NCI-H2171 (cell line): Measurements from ENCODE around the gene UNC13C.

Source experiments
- DNase-seq: peaks from one replicate; lab custom pipeline; 2025; lab: John Stamatoyannopoulos, UW

The UNC13C gene

GRCh38 chr15:54482251-54482650 is 504.0 kb downstream of the UNC13C start:
- DNase-seq = no peak

- no peak for DNase-seq
Observed at GRCh38 chr15:54500330-54500729, 522.1 kb downstream of the UNC13C start.

- DNase-seq = no peak
Observed at GRCh38 chr15:54502416-54503075, 524.3 kb downstream of the UNC13C start.

GRCh38 chr15:54504695-54505094 is 526.5 kb downstream of the UNC13C start:
- DNase-seq = no peak

GRCh38 chr15:54506977-54507524 is 528.8 kb downstream of the UNC13C start:
- DNase-seq = no peak

- no peak for DNase-seq
Observed at GRCh38 chr15:54514601-54515000, 536.4 kb downstream of the UNC13C start.

GRCh38 chr15:54515664-54516582 is 537.7 kb downstream of the UNC13C start:
- no peak for DNase-seq

- DNase-seq = no peak
Observed at GRCh38 chr15:54517366-54517765, 539.1 kb downstream of the UNC13C start.

- no peak for DNase-seq
Observed at GRCh38 chr15:54518156-54518882, 540.1 kb downstream of the UNC13C start.

GRCh38 chr15:54519577-54519976 is 541.3 kb downstream of the UNC13C start:
- DNase-seq = no peak

GRCh38 chr15:54520616-54521015 is 542.4 kb downstream of the UNC13C start:
- DNase-seq = no peak

- no peak for DNase-seq
Observed at GRCh38 chr15:54521206-54521605, 543.0 kb downstream of the UNC13C start.

GRCh38 chr15:54528021-54528420 is 549.8 kb downstream of the UNC13C start:
- no peak for DNase-seq

GRCh38 chr15:54540721-54541120 is 562.5 kb downstream of the UNC13C start:
- DNase-seq = no peak

GRCh38 chr15:54547491-54547890 is 569.2 kb downstream of the UNC13C start:
- no peak for DNase-seq

- no peak for DNase-seq
Observed at GRCh38 chr15:54550954-54551353, 572.7 kb downstream of the UNC13C start.

- DNase-seq = no peak
Observed at GRCh38 chr15:54556231-54556630, 578.0 kb downstream of the UNC13C start.

GRCh38 chr15:54559405-54560069 is 581.3 kb downstream of the UNC13C start:
- DNase-seq = no peak

- no peak for DNase-seq
Observed at GRCh38 chr15:54560417-54560816, 582.2 kb downstream of the UNC13C start.

- no peak for DNase-seq
Observed at GRCh38 chr15:54564166-54564565, 585.9 kb downstream of the UNC13C start.

- DNase-seq = no peak
Observed at GRCh38 chr15:54566654-54567053, 588.4 kb downstream of the UNC13C start.
